NB4 (cell line): Measurements from ENCODE around the gene NAGA.

Experiments used
- CTCF ChIP-seq: IDR thresholded peaks from one replicate; pipeline ENCODE4 v1.5.1; 2012; ENCODE audit warnings: low read depth, low read length
- POLR2A ChIP-seq: IDR thresholded peaks from 2 replicates; pipeline ENCODE4 v1.6.1; 2011; ENCODE audit warnings: mild to moderate bottlenecking; ENCODE audit not compliant: insufficient read length; ENCODE audit errors: extremely low read depth

GRCh38 chr22:42083119-42083518 is 12.5 kb upstream of the NAGA start:
- no peak for TF ChIP-seq CTCF
- no peak for TF ChIP-seq POLR2A
